Hepatocyte (in vitro differentiated cells): Measurements from ENCODE around the gene GIMAP8. TPM values are rescaled to one million over a fixed set of nuclear protein-coding genes. Genes with fewer than 3 reads are reported as not detected.

Source experiments
- DNase-seq: peaks from one replicate; pipeline ENCODE4 v3.0.0-alpha.2; 2016; ENCODE audit warnings: low spot score
- H2AFZ ChIP-seq: fragments of 200-600 bp; sonication (generic); 2 replicates; pipeline ENCODE4 v1.6.0; 2016; ENCODE audit warnings: antibody characterized with exemption, mild to moderate bottlenecking
- H3K27ac ChIP-seq: fragments of 200-600 bp; sonication (generic); 2 replicates; pipeline ENCODE4 v1.5.1; 2016; ENCODE audit warnings: mild to moderate bottlenecking
- H3K27me3 ChIP-seq: fragments of 200-600 bp; sonication (generic); 2 replicates; pipeline ENCODE4 v1.6.1; 2016
- H3K36me3 ChIP-seq: fragments of 200-600 bp; sonication (generic); replicated peaks from 2 replicates; pipeline ENCODE4 v1.5.1; 2016; ENCODE audit warnings: low read depth; ENCODE audit not compliant: insufficient read depth
- H3K4me1 ChIP-seq: fragments of 200-600 bp; sonication (generic); 2 replicates; pipeline ENCODE4 v1.5.1; 2016; ENCODE audit warnings: mild to moderate bottlenecking, moderate library complexity; ENCODE audit not compliant: insufficient read depth
- H3K4me2 ChIP-seq: fragments of 200-600 bp; sonication (generic); 2 replicates; pipeline ENCODE4 v1.6.0; 2016
- H3K4me3 ChIP-seq: fragments of 200-600 bp; sonication (generic); 2 replicates; pipeline ENCODE4 v1.5.1; 2016; ENCODE audit warnings: mild to moderate bottlenecking
- H3K79me2 ChIP-seq: fragments of 200-600 bp; sonication (generic); 2 replicates; pipeline ENCODE4 v1.6.0; 2017; ENCODE audit warnings: mild to moderate bottlenecking
- H3K9me2 ChIP-seq: fragments of 200-600 bp; sonication (generic); replicated peaks from 2 replicates; pipeline ENCODE4 v1.6.0; 2017; ENCODE audit warnings: mild to moderate bottlenecking; ENCODE audit not compliant: insufficient read depth
- H3K9me3 ChIP-seq: fragments of 200-600 bp; sonication (generic); 2 replicates; pipeline ENCODE4 v1.5.1; 2016; ENCODE audit warnings: low read depth, mild to moderate bottlenecking
- H4K20me1 ChIP-seq: fragments of 200-600 bp; sonication (generic); 2 replicates; pipeline ENCODE4 v1.6.0; 2016; ENCODE audit warnings: mild to moderate bottlenecking; ENCODE audit not compliant: insufficient read depth, poor library complexity, severe bottlenecking
- CTCF ChIP-seq: fragments of 200-600 bp; sonication (generic); IDR thresholded peaks from 2 replicates; pipeline ENCODE4 v1.5.1; 2016; ENCODE audit warnings: antibody characterized with exemption, mild to moderate bottlenecking; ENCODE audit not compliant: poor library complexity
- EZH2 ChIP-seq: fragments of 200-600 bp; sonication (generic); IDR thresholded peaks from 2 replicates; pipeline ENCODE4 v1.6.1; 2016; ENCODE audit warnings: antibody characterized with exemption, mild to moderate bottlenecking, borderline replicate concordance
- EZH2phosphoT487 ChIP-seq: fragments of 200-600 bp; sonication (generic); IDR thresholded peaks from one replicate; pipeline ENCODE4 v1.6.1; 2018; ENCODE audit warnings: antibody characterized with exemption, mild to moderate bottlenecking, low read depth, moderate library complexity; ENCODE audit not compliant: unreplicated experiment, severe bottlenecking
- WGBS: methylation state at CpG from one replicate; pipeline ENCODE4 v1.1.6; 2016; ENCODE audit warnings: low lambda C conversion rate; ENCODE audit errors: missing lambda C conversion rate; 5-methylcytosine and 5-hydroxymethylcytosine counted together
- polyA plus RNA-seq: library from polyadenylated mRNA; unstranded; fragments of >200 nt; fragmentation: Nextera tagmentation; extraction: Ambion mirVana; gene quantifications from 2 replicates; pipeline ENCODE4 v1.2.1, GENCODE V29; 2016
- total RNA-seq: library from RNA; depleted of rRNA; stranded (reverse); fragments of >200 nt; gene quantifications from 2 replicates; pipeline ENCODE4 v1.2.3, GENCODE V29; 2014

GIMAP8 gene
- total and polyA plus RNA-seq, 2 experiments from 2014 or later, result 0.10 TPM; not detected in 1

GRCh38 chr7:150442811-150443210 is 7.6 kb upstream of the GIMAP8 start:
- WGBS, result 94% methylated on average over 20 of the region's 20 CpGs
- H4K20me1 ChIP-seq, result no peaks in the 10 kb centered on the region

GRCh38 chr7:150443793-150444540 is 6.5 kb upstream of the GIMAP8 start:
- Histone ChIP-seq H3K4me1 (no peaks in the 10 kb centered on the region), H3K4me3 (no peak overlapping the region), H4K20me1 (no peaks in the 10 kb centered on the region), H3K36me3 (no peaks in the 10 kb centered on the region), H3K9me2 (no peaks in the 10 kb centered on the region), H3K79me2 (no peaks in the 10 kb centered on the region), H2AFZ (no peak overlapping the region), H3K9me3 (no peaks in the 10 kb centered on the region), H3K27me3 (no peaks in the 10 kb centered on the region), H3K4me2 (no peak overlapping the region), H3K27ac (no peak overlapping the region)
- TF ChIP-seq EZH2 (no peak), CTCF (no peak), EZH2phosphoT487 (no peak)
- no peak for DNase-seq
- 86% methylated on average over 18 of the region's 18 CpGs for WGBS

More at GRCh38 chr7:150442811-150443210, 7.6 kb upstream of the GIMAP8 start:
- H3K4me1 ChIP-seq, result no peaks in the 10 kb centered on the region
- H3K36me3 ChIP-seq, result no peaks in the 10 kb centered on the region
- H3K27ac ChIP-seq, result no peak overlapping the region
- no peaks in the 10 kb centered on the region for H3K9me2 ChIP-seq
- H3K27me3 ChIP-seq, result no peaks in the 10 kb centered on the region
- H3K4me3 ChIP-seq, result no peak overlapping the region
- TF ChIP-seq CTCF, result no peak
- no peak for TF ChIP-seq EZH2
- no peak for TF ChIP-seq EZH2phosphoT487
- DNase-seq, result no peak
- no peaks in the 10 kb centered on the region for H3K79me2 ChIP-seq
- no peak overlapping the region for H3K4me2 ChIP-seq
- no peaks in the 10 kb centered on the region for H3K9me3 ChIP-seq
- H2AFZ ChIP-seq, result no peak overlapping the region

- 72% methylated on average over 7 of the region's 7 CpGs for WGBS
- no peaks in the 10 kb centered on the region for H3K4me1 ChIP-seq
- no peak overlapping the region for H3K27ac ChIP-seq
Measured at GRCh38 chr7:150444674-150445365, 5.6 kb upstream of the GIMAP8 start.

More at GRCh38 chr7:150444674-150445365, 5.6 kb upstream of the GIMAP8 start:
- DNase-seq, result no peak
- Histone ChIP-seq H3K4me3 (no peak overlapping the region), H3K4me2 (no peak overlapping the region), H4K20me1 (no peaks in the 10 kb centered on the region), H2AFZ (no peak overlapping the region), H3K79me2 (no peaks in the 10 kb centered on the region), H3K36me3 (no peaks in the 10 kb centered on the region), H3K9me2 (no peaks in the 10 kb centered on the region), H3K27me3 (no peaks in the 10 kb centered on the region), H3K9me3 (no peaks in the 10 kb centered on the region)
- TF ChIP-seq EZH2phosphoT487, result no peak
- TF ChIP-seq EZH2, result no peak
- TF ChIP-seq CTCF, result no peak
